ENCODE measurements around the gene MAP3K6. TPM values are rescaled to one million over a fixed set of nuclear protein-coding genes. Genes with fewer than 3 reads are reported as not detected.

MAP3K6 gene
- total and polyA plus RNA-seq, 4 donors, result 1.3 to 8.3 (median 4.0) TPM

DNA sequence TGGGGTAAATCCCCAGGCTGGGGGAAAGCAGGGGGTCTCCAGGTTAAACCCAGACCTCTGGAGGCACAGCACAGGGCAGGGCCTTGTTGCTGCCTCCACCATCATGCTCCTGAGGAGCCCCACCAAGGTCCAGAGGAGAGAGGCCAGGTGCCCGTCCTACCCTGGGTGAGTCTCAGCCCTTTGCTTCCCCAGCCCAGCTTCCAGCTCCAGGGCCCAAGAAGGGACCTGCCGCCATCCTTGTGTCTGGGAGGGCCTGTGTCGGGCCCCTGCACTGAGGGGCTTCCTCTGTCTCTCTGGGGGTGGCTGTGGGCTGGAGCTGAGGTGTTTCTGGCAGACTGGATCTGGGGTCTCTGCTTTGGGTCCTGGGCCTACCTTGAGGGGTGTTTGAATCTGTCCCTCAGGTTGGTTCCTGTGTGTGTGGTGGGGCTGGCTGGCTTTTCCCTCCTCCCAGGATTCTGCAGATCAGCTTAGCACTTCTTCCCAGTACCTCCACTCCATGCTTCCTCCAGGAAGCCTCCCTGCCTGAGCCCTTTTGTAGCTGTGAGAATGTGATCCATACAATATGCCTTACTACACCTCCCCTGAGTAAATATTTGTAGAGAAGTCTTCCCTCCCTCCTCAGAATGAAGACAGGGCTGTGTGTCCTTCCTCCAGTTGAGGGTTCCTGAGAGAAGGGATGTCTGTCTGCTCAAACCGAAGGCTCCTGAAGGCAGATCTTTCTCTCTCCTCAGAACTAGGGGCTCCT lies 31.8 kb upstream of the MAP3K6 start:
- Histone ChIP-seq H3K4me1 (ENCODE audit: control insufficient read depth in 4 of 4, insufficient read depth in 4 of 4, low read length in 3 of 4) (peaks cover 0 to 10% (median under 1%) of the 10 kb centered on the region in 4 donors), H3K27ac (ENCODE audit: low read depth in 1 of 2, low read length in 2 of 2) (no peak overlapping the region), H3K9ac (ENCODE audit: low read depth in 1 of 2, low read length in 2 of 2) (no peak overlapping the region), H3K27me3 (ENCODE audit: control insufficient read depth in 4 of 4, insufficient read depth in 4 of 4, low read length in 3 of 4) (no peaks in the 10 kb centered on the region), H3K4me3 (ENCODE audit: low read depth in 1 of 3, low read length in 3 of 3) (no peak overlapping the region), H3K36me3 (ENCODE audit: control insufficient read depth in 4 of 4, insufficient read depth in 3 of 4, low read depth in 1 of 4, low read length in 3 of 4) (no peaks in the 10 kb centered on the region), H3K9me3 (ENCODE audit: control insufficient read depth in 4 of 4, low read length in 3 of 4) (no peaks in the 10 kb centered on the region)
- DNase-seq (ENCODE audit: low spot score), result no peak
- TF ChIP-seq HNF4G (IDR thresholded peaks at IDR 0.05) (no peak), NR2F2 (IDR thresholded peaks at IDR 0.05) (no peak)
- TF ChIP-seq, protein P1, sequence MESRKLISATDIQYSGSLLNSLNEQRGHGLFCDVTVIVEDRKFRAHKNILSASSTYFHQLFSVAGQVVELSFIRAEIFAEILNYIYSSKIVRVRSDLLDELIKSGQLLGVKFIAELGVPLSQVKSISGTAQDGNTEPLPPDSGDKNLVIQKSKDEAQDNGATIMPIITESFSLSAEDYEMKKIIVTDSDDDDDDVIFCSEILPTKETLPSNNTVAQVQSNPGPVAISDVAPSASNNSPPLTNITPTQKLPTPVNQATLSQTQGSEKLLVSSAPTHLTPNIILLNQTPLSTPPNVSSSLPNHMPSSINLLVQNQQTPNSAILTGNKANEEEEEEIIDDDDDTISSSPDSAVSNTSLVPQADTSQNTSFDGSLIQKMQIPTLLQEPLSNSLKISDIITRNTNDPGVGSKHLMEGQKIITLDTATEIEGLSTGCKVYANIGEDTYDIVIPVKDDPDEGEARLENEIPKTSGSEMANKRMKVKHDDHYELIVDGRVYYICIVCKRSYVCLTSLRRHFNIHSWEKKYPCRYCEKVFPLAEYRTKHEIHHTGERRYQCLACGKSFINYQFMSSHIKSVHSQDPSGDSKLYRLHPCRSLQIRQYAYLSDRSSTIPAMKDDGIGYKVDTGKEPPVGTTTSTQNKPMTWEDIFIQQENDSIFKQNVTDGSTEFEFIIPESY (IDR thresholded peaks at IDR 0.05), result no peak
- 72% methylated on average over 4 of the region's 4 CpGs for WGBS

DNA sequence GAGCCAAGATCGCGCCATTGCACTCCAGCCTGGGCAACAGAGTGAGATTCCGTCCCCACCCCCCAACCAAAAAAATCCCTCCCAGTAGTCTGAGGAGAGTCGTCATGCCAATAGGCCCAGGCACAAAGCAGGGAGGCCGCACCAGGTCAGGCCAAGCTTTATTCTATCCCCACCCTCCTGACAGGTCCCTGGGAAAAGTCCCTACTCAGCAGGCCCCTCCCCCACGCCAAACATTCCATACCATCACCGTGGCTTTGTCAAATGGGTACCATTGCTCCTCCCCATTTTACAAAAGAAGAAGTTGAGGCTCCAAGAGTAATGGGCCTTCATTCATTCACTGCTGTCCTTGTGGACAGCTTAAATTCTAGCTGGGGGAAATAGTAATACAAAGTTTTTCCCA lies 31.0 kb upstream of the MAP3K6 start:
- H3K27me3 ChIP-seq (ENCODE audit: control insufficient read depth in 4 of 4, insufficient read depth in 4 of 4, low read length in 3 of 4), result no peaks in the 10 kb centered on the region
- DNase-seq (ENCODE audit: low spot score), result no peak
- peaks cover 0 to 7% (median under 1%) of the 10 kb centered on the region in 4 donors for H3K4me1 ChIP-seq (ENCODE audit: control insufficient read depth in 4 of 4, insufficient read depth in 4 of 4, low read length in 3 of 4)
- no peak overlapping the region for H3K27ac ChIP-seq (ENCODE audit: low read depth in 1 of 2, low read length in 2 of 2)
- H3K4me3 ChIP-seq (ENCODE audit: low read depth in 1 of 3, low read length in 3 of 3), result no peak overlapping the region
- 71% methylated on average over 7 of the region's 7 CpGs for WGBS
- no peaks in the 10 kb centered on the region for H3K36me3 ChIP-seq (ENCODE audit: control insufficient read depth in 4 of 4, insufficient read depth in 3 of 4, low read depth in 1 of 4, low read length in 3 of 4)
- H3K9me3 ChIP-seq (ENCODE audit: control insufficient read depth in 4 of 4, low read length in 3 of 4), result no peaks in the 10 kb centered on the region
- TF ChIP-seq, protein P2, sequence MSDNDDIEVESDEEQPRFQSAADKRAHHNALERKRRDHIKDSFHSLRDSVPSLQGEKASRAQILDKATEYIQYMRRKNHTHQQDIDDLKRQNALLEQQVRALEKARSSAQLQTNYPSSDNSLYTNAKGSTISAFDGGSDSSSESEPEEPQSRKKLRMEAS (IDR thresholded peaks at IDR 0.05), result no peak
- TF ChIP-seq, protein P3, sequence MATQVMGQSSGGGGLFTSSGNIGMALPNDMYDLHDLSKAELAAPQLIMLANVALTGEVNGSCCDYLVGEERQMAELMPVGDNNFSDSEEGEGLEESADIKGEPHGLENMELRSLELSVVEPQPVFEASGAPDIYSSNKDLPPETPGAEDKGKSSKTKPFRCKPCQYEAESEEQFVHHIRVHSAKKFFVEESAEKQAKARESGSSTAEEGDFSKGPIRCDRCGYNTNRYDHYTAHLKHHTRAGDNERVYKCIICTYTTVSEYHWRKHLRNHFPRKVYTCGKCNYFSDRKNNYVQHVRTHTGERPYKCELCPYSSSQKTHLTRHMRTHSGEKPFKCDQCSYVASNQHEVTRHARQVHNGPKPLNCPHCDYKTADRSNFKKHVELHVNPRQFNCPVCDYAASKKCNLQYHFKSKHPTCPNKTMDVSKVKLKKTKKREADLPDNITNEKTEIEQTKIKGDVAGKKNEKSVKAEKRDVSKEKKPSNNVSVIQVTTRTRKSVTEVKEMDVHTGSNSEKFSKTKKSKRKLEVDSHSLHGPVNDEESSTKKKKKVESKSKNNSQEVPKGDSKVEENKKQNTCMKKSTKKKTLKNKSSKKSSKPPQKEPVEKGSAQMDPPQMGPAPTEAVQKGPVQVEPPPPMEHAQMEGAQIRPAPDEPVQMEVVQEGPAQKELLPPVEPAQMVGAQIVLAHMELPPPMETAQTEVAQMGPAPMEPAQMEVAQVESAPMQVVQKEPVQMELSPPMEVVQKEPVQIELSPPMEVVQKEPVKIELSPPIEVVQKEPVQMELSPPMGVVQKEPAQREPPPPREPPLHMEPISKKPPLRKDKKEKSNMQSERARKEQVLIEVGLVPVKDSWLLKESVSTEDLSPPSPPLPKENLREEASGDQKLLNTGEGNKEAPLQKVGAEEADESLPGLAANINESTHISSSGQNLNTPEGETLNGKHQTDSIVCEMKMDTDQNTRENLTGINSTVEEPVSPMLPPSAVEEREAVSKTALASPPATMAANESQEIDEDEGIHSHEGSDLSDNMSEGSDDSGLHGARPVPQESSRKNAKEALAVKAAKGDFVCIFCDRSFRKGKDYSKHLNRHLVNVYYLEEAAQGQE (IDR thresholded peaks at IDR 0.05), result no peak
- TF ChIP-seq GABPA (IDR thresholded peaks at IDR 0.05 in 1 of 2, conservative IDR thresholded peaks at IDR 0.05 in 1 of 2) (no peak), NR2F2 (IDR thresholded peaks at IDR 0.05) (no peak), TAF1 (conservative IDR thresholded peaks at IDR 0.05) (no peak), HNF4G (IDR thresholded peaks at IDR 0.05) (no peak), JUND (IDR thresholded peaks at IDR 0.05) (no peak), FOXA1 (IDR thresholded peaks at IDR 0.05) (no peak), FOXA2 (IDR thresholded peaks at IDR 0.05) (no peak), EGR1 (IDR thresholded peaks at IDR 0.05; ENCODE audit: low read depth in 2 of 2) (no peak), RAD21 (IDR thresholded peaks at IDR 0.05) (no peak), HNF4A (conservative IDR thresholded peaks at IDR 0.05) (no peak), SP1 (IDR thresholded peaks at IDR 0.05) (no peak), YY1 (IDR thresholded peaks at IDR 0.05) (no peak), RXRA (IDR thresholded peaks at IDR 0.05) (no peak)
- TF ChIP-seq, protein P1 (IDR thresholded peaks at IDR 0.05), result no peak
- TF ChIP-seq, protein P4, sequence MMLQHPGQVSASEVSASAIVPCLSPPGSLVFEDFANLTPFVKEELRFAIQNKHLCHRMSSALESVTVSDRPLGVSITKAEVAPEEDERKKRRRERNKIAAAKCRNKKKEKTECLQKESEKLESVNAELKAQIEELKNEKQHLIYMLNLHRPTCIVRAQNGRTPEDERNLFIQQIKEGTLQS (IDR thresholded peaks at IDR 0.05), result no peak
- TF ChIP-seq, protein P5, sequence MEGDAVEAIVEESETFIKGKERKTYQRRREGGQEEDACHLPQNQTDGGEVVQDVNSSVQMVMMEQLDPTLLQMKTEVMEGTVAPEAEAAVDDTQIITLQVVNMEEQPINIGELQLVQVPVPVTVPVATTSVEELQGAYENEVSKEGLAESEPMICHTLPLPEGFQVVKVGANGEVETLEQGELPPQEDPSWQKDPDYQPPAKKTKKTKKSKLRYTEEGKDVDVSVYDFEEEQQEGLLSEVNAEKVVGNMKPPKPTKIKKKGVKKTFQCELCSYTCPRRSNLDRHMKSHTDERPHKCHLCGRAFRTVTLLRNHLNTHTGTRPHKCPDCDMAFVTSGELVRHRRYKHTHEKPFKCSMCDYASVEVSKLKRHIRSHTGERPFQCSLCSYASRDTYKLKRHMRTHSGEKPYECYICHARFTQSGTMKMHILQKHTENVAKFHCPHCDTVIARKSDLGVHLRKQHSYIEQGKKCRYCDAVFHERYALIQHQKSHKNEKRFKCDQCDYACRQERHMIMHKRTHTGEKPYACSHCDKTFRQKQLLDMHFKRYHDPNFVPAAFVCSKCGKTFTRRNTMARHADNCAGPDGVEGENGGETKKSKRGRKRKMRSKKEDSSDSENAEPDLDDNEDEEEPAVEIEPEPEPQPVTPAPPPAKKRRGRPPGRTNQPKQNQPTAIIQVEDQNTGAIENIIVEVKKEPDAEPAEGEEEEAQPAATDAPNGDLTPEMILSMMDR (IDR thresholded peaks at IDR 0.05; ENCODE audit: low read depth, low read length, missing input control), result no peak
- H3K9ac ChIP-seq (ENCODE audit: low read depth in 1 of 2, low read length in 2 of 2), result no peak overlapping the region

Measured in liver (tissue), 9 donors.